ENCODE measurements around the gene SSRP1. TPM values are rescaled to one million over a fixed set of nuclear protein-coding genes. Genes with fewer than 3 reads are reported as not detected.

SSRP1 gene
- total and polyA plus RNA-seq, 2 experiments from 2014 or later, result 205 to 216 TPM

GRCh38 chr11:57358543-57358961 is 22.9 kb upstream of the SSRP1 start:
- Mint-ChIP-seq H3K27me3 (ENCODE audit: insufficient read depth, low read depth, poor library complexity) (no peaks in the 10 kb centered on the region), H3K4me1 (peaks cover 4% of the 10 kb centered on the region; the same call in 2 of the 3 replicates), H3K9me3 (no peaks in the 10 kb centered on the region), H3K27ac (no peak overlapping the region), H3K36me3 (ENCODE audit: low read depth) (no peaks in the 10 kb centered on the region), H3K4me3 (no peak overlapping the region)
- Histone ChIP-seq H3K4me1 (ENCODE audit: insufficient read depth) (peaks cover 7% of the 10 kb centered on the region; the same call in 1 of the 2 replicates), H2AFZ (no peak overlapping the region), H3K4me2 (no peak overlapping the region), H4K20me1 (replicated peaks; ENCODE audit: insufficient read depth) (no peaks in the 10 kb centered on the region), H3K4me3 (no peak overlapping the region), H3F3A (replicated peaks; ENCODE audit: low read depth) (no peaks in the 10 kb centered on the region), H3K36me3 (ENCODE audit: insufficient read depth) (no peaks in the 10 kb centered on the region), H3K27me3 (ENCODE audit: insufficient read depth) (no peaks in the 10 kb centered on the region), H3K79me2 (replicated peaks; ENCODE audit: insufficient read depth) (no peaks in the 10 kb centered on the region), H3K9me2 (ENCODE audit: insufficient read depth) (no peaks in the 10 kb centered on the region), H3K27ac (ENCODE audit: low read depth) (no peak overlapping the region)
- DNase-seq (ENCODE audit: low spot score) (no peak), ATAC-seq (no peak)
- TF ChIP-seq ZNF462 (CRISPR knock-in tag; IDR thresholded peaks at IDR 0.05), result no peak
- no peak for TF ChIP-seq STAT1 (IDR thresholded peaks at IDR 0.05; ENCODE audit: unreplicated experiment)
- TF ChIP-seq CTCF (conservative IDR thresholded peaks at IDR 0.05; ENCODE audit: low read depth in 2 of 2), result no peak
- no peak for TF ChIP-seq EZH2 (IDR thresholded peaks at IDR 0.05; ENCODE audit: low read depth, unreplicated experiment)
- no peak for TF ChIP-seq POLR2AphosphoS5 (IDR thresholded peaks at IDR 0.05; ENCODE audit: low read depth)
- no peak for TF ChIP-seq ZNF114 (CRISPR knock-in tag; IDR thresholded peaks at IDR 0.05)
- TF ChIP-seq NANOG (IDR thresholded peaks at IDR 0.05; ENCODE audit: borderline replicate concordance), result no peak
- TF ChIP-seq ZNF331 (CRISPR knock-in tag; IDR thresholded peaks at IDR 0.05; ENCODE audit: low read depth), result no peak
- TF ChIP-seq REST (IDR thresholded peaks at IDR 0.05; ENCODE audit: unreplicated experiment), result no peak
- no peak for TF ChIP-seq ETS1 (IDR thresholded peaks at IDR 0.05)
- TF ChIP-seq JUNB (IDR thresholded peaks at IDR 0.05; ENCODE audit: unreplicated experiment), result no peak
- no peak for TF ChIP-seq CREB1 (CRISPR knock-in tag; IDR thresholded peaks at IDR 0.05; ENCODE audit: low read depth)
- TF ChIP-seq EZH2phosphoT487 (IDR thresholded peaks at IDR 0.05; ENCODE audit: unreplicated experiment), result no peak
